Panc1 (cell line): Measurements from ENCODE around the gene HINT3. TPM values are rescaled to one million over a fixed set of nuclear protein-coding genes. Genes with fewer than 3 reads are reported as not detected.

Experiments
- ATAC-seq: fragments of 200-7000 bp; cut with Tn5 transposase; 2 replicates; pipeline ENCODE4 v1.9.1; 2020; ENCODE audit warnings: mild to moderate bottlenecking, moderate library complexity
- BruUV-seq: library from RNA; stranded (reverse); fragments of 400-500 nt; replicated peaks from 2 replicates; lab custom pipeline; 2021; lab: Mats Ljungman, UMichigan
- CTCF ChIA-PET: fragments of 300-600 bp; sonication (Branson Sonifier 250); formaldehyde crosslinking; loops from one replicate; lab custom pipeline; 2022; ENCODE audit warnings: antibody characterized with exemption; lab: Charles Lee
- POLR2A ChIA-PET: fragments of 300-600 bp; sonication (Branson Sonifier 250); formaldehyde crosslinking; loops from one replicate; lab custom pipeline; 2022; ENCODE audit warnings: antibody characterized with exemption; lab: Charles Lee
- DNase-seq: peaks from one replicate; pipeline ENCODE4 v3.0.0-alpha.2; 2010; ENCODE audit warnings: low read depth, low spot score
- H3K27ac ChIP-seq: 2 replicates; pipeline ENCODE4 v1.5.1; 2011; ENCODE audit warnings: mild to moderate bottlenecking, low read length, inconsistent platforms
- H3K27me3 ChIP-seq: fragments of 200-500 bp; sonication (Bioruptor generic); 2 replicates; pipeline ENCODE4 v1.6.0; 2014; ENCODE audit warnings: low read length, inconsistent platforms; ENCODE audit not compliant: control insufficient read depth, insufficient read depth
- H3K36me3 ChIP-seq: fragments of 200-500 bp; sonication (Bioruptor generic); 2 replicates; pipeline ENCODE4 v1.5.1; 2014; ENCODE audit warnings: inconsistent platforms, mild to moderate bottlenecking, low read length, moderate library complexity; ENCODE audit not compliant: control insufficient read depth, insufficient read depth
- H3K4me1 ChIP-seq: 2 replicates; pipeline ENCODE4 v1.5.1; 2011; ENCODE audit warnings: inconsistent platforms, mild to moderate bottlenecking, low read length, moderate library complexity; ENCODE audit not compliant: control insufficient read depth, insufficient read depth
- H3K4me3 ChIP-seq, 2 experiments: 2 replicates each; pipeline ENCODE4 v1.5.1; 2011 to 2012; ENCODE audit warnings: low read depth in 2 of 2, low read length in 2 of 2, mild to moderate bottlenecking in 2 of 2, inconsistent platforms in 1 of 2, moderate library complexity in 1 of 2
- H3K9me3 ChIP-seq: fragments of 200-500 bp; sonication (Bioruptor generic); 2 replicates; pipeline ENCODE4 v1.5.1; 2014; ENCODE audit warnings: low read depth, mild to moderate bottlenecking, inconsistent platforms, low read length, moderate library complexity; ENCODE audit not compliant: control insufficient read depth, insufficient read depth
- CTCF ChIP-seq: fragments of 450-650 bp; IDR thresholded peaks from 2 replicates; pipeline ENCODE4 v1.5.1; 2017; ENCODE audit warnings: mild to moderate bottlenecking
- POLR2AphosphoS5 ChIP-seq: IDR thresholded peaks from 2 replicates; pipeline ENCODE4 v1.6.1; 2012; ENCODE audit warnings: mild to moderate bottlenecking, low read depth, low read length, moderate library complexity
- REST ChIP-seq, 2 experiments: IDR thresholded peaks; 2 replicates each; pipeline ENCODE4 v1.6.1; 2011 to 2012; ENCODE audit warnings: low read depth in 2 of 2, control low read depth in 1 of 2, low read length in 1 of 2, mild to moderate bottlenecking in 1 of 2, moderate library complexity in 1 of 2; ENCODE audit not compliant: insufficient read depth in 1 of 2
- SIN3A ChIP-seq: IDR thresholded peaks from 2 replicates; pipeline ENCODE4 v1.6.1; 2012; ENCODE audit warnings: low read depth, mild to moderate bottlenecking, low read length, moderate library complexity, borderline replicate concordance; ENCODE audit not compliant: insufficient read depth
- TCF7L2 ChIP-seq: IDR thresholded peaks from 2 replicates; pipeline ENCODE4 v1.6.1; 2011; ENCODE audit warnings: mild to moderate bottlenecking, low read depth, low read length, inconsistent platforms
- in situ Hi-C: cut with HindIII; loops from 2 replicates; pipeline ENCODE4 v1.10.0; 2016; ENCODE audit warnings: low sequenced_read_pairs, low pct_unique_long_range_greater_than_20kb
- intact Hi-C: fragments of 100-400 bp; cut with micrococcal nuclease; formaldehyde crosslinking; loops from one replicate; pipeline ENCODE4 v1.10.0; 2022; ENCODE audit not compliant: unreplicated experiment
- total RNA-seq: library from RNA; stranded (reverse); gene quantifications from one replicate; pipeline ENCODE4 v1.2.1, GENCODE V29; 2021; ENCODE audit not compliant: unreplicated experiment

Gene HINT3
- total RNA-seq, 1 experiment from 2014 or later = 11.5 TPM

GRCh38 chr6:125961117-125961516 lies 4.5 kb downstream of the HINT3 start:
- Histone ChIP-seq H3K4me3 (no peak overlapping the region), H3K9me3 (no peaks in the 10 kb centered on the region), H3K27me3 (no peaks in the 10 kb centered on the region), H3K36me3 (no peaks in the 10 kb centered on the region), H3K4me1 (peaks cover 14% of the 10 kb centered on the region), H3K27ac (no peak overlapping the region)
- in situ Hi-C loops (no loop called here), intact Hi-C loops (no loop called here)
- DNase-seq (no peak), ATAC-seq (no peak)
- TF ChIP-seq CTCF = no peak
- TF ChIP-seq TCF7L2 = no peak
- no peak for TF ChIP-seq POLR2AphosphoS5
- TF ChIP-seq SIN3A = no peak
- no peak for TF ChIP-seq REST (IDR thresholded peaks at IDR 0.05; ENCODE audit: insufficient read depth in 1 of 2, low read depth in 2 of 2, low read length in 1 of 2)
- ChIA-PET POLR2A (no interaction called here), CTCF (no interaction called here)
- BruUV-seq = no TSS peak

GRCh38 chr6:125962900-125963497 lies 6.4 kb downstream of the HINT3 start:
- H3K4me3 ChIP-seq = no peak overlapping the region
- POLR2A ChIA-PET = no interaction called here
- no peaks in the 10 kb centered on the region for H3K9me3 ChIP-seq
- no peaks in the 10 kb centered on the region for H3K27me3 ChIP-seq
- intact Hi-C loops (no loop called here), in situ Hi-C loops (no loop called here)
- TF ChIP-seq SIN3A (no peak), CTCF (no peak), POLR2AphosphoS5 (no peak), TCF7L2 (no peak), REST (IDR thresholded peaks at IDR 0.05; ENCODE audit: insufficient read depth in 1 of 2, low read depth in 2 of 2, low read length in 1 of 2) (no peak)
- no TSS peak for BruUV-seq
- CTCF ChIA-PET = interaction anchor here (0.9 kb wide), 1 partner anchor 105 kb away, joined by 3 read pairs; no protein-coding TSS in a partner anchor
- H3K4me1 ChIP-seq = peaks cover 5% of the 10 kb centered on the region
- H3K27ac ChIP-seq = no peak overlapping the region
- ATAC-seq (no peak), DNase-seq (no peak)
- H3K36me3 ChIP-seq = no peaks in the 10 kb centered on the region
